Spleen (tissue), 11 donors: ENCODE results near the gene PDE10A. TPM values are rescaled to one million over a fixed set of nuclear protein-coding genes. Genes with fewer than 3 reads are reported as not detected.

Source experiments
- DNase-seq: peaks from one replicate; pipeline ENCODE4 v3.0.0-alpha.2; 2020
- H3K27ac ChIP-seq, 8 donors: fragments of 200-600 bp; sonication (generic) in 7 of 8; 1 replicate in 4 of 8; 2 replicates in 4 of 8; pipeline versions ENCODE4 v1.5.0 to v1.8.0; 2016 to 2021; ENCODE audit warnings: inconsistent platforms in 4 of 8, mild to moderate bottlenecking in 4 of 8, moderate library complexity in 1 of 8
- H3K27me3 ChIP-seq, 7 donors: fragments of 200-600 bp; sonication (generic) in 6 of 7; replicated peaks in 1 of 7; 1 replicate in 4 of 7; 2 replicates in 3 of 7; pipeline versions ENCODE4 v1.5.0 to v1.8.0; 2016 to 2021; ENCODE audit warnings: inconsistent platforms in 3 of 7, mild to moderate bottlenecking in 1 of 7
- H3K36me3 ChIP-seq, 6 donors: fragments of 200-600 bp; sonication (generic) in 5 of 6; 1 replicate in 4 of 6; 2 replicates in 2 of 6; pipeline versions ENCODE4 v1.5.0 to v1.8.0; 2016 to 2021; ENCODE audit warnings: inconsistent platforms in 2 of 6
- H3K4me1 ChIP-seq, 6 donors: fragments of 200-600 bp; sonication (generic) in 5 of 6; 1 replicate in 3 of 6; 2 replicates in 3 of 6; pipeline versions ENCODE4 v1.5.0 to v1.8.0; 2016 to 2021; ENCODE audit warnings: inconsistent platforms in 3 of 6
- H3K4me3 ChIP-seq, 8 donors: fragments of 200-600 bp; sonication (generic) in 7 of 8; 1 replicate in 4 of 8; 2 replicates in 4 of 8; pipeline versions ENCODE4 v1.5.0 to v1.8.0; 2016 to 2021; ENCODE audit warnings: inconsistent platforms in 4 of 8, mild to moderate bottlenecking in 4 of 8, moderate library complexity in 2 of 8
- H3K9me3 ChIP-seq, 8 donors: fragments of 200-600 bp; sonication (generic) in 7 of 8; 1 replicate in 4 of 8; 2 replicates in 4 of 8; pipeline versions ENCODE4 v1.5.0 to v1.8.0; 2016 to 2021; ENCODE audit warnings: inconsistent platforms in 4 of 8
- CTCF ChIP-seq, 11 experiments: fragments of 200-600 bp in 7 of 11; fragments of 450-650 bp in 4 of 11; sonication (generic) in 4 of 11; IDR thresholded peaks in 8 of 11; conservative IDR thresholded peaks in 3 of 11; 1 replicate in 7 of 11; 2 replicates in 4 of 11; pipeline versions ENCODE4 v1.4.0 to v1.8.0; 2016 to 2021; ENCODE audit warnings: antibody characterized with exemption in 11 of 11, inconsistent platforms in 4 of 11, mild to moderate bottlenecking in 1 of 11
- POLR2A ChIP-seq, 3 donors: fragments of 450-650 bp; IDR thresholded peaks; one replicate each; pipeline ENCODE4 v1.5.1; 2017; ENCODE audit warnings: antibody characterized with exemption in 3 of 3, mild to moderate bottlenecking in 1 of 3
- POLR2AphosphoS5 ChIP-seq, 3 donors: sonication (generic); formaldehyde crosslinking; IDR thresholded peaks; one replicate each; pipeline ENCODE4 v1.5.1; 2017; ENCODE audit warnings: antibody characterized with exemption in 3 of 3
- WGBS, 5 donors: extraction: QIAGEN DNeasy Blood & Tissue Kit in 3 of 5; methylation state at CpG; one replicate each; pipeline versions ENCODE4 v1.1.5 to v1.1.7; 2013 to 2018; 5-methylcytosine and 5-hydroxymethylcytosine counted together
- intact Hi-C: fragments of 100-400 bp; cut with DNase I; formaldehyde crosslinking; loops from one replicate; pipeline ENCODE4 v1.15.0; 2023; ENCODE audit warnings: low total_unique reads
- polyA plus RNA-seq, 3 donors: library from polyadenylated mRNA; stranded (reverse); fragments of 200-250 nt; gene quantifications; one replicate each; pipeline ENCODE4 v1.2.1, GENCODE V29; 2013
- small RNA-seq, 4 donors: library from RNA; depleted of rRNA; stranded (forward); fragments of <200 nt; gene quantifications; one replicate each; pipeline ENCODE3, GENCODE V24; 2016
- total RNA-seq, 7 donors: library from RNA; depleted of rRNA in 3 of 7; stranded (reverse); fragments of >200 nt in 3 of 7; fragmentation: NEBNext Ultra II Directional in 4 of 7; extraction: Animal tissue kit (Norgen Biotek cat#: 25700) in 4 of 7; gene quantifications; one replicate each; pipeline versions ENCODE4 v1.1.0 to v1.2.1, GENCODE V29; 2016 to 2021
- donor health status: healthy with polysubstance abuse.
- donor health status: DM: no; HTN: no; CAD: no; lungs with moderate emphysema.
- donor health status: DM: no; HTN: no; CAD: no.
- donor health status: Bipolar disorder and iron deficiency.
- donor health status: healthy.
- donor health status: DM: no; HTN: no; CAD: no.
- donor health status: DM: yes; HTN: yes; CAD: no.

Gene PDE10A
- total and polyA plus RNA-seq, 10 donors: 1.1 to 28.2 (median 9.6) TPM

GRCh38 chr6:165300422-165300936 lies 362.6 kb downstream of the PDE10A start:
- DNase-seq: no peak
- no peak overlapping the region for H3K27ac ChIP-seq
- H3K27me3 ChIP-seq: no peaks in the 10 kb centered on the region
- 77 to 83% (median 81%) methylated on average over 13 of the region's 13 CpGs for WGBS, 5 donors
- H3K4me3 ChIP-seq: no peak overlapping the region
- peaks cover 0 to 32% (median 4%) of the 10 kb centered on the region in 8 donors for H3K9me3 ChIP-seq
- intact Hi-C loops: no loop called here
- no peaks in the 10 kb centered on the region for H3K4me1 ChIP-seq
- no peaks in the 10 kb centered on the region for H3K36me3 ChIP-seq
- TF ChIP-seq POLR2A (IDR thresholded peaks at IDR 0.05) (no peak), POLR2AphosphoS5 (IDR thresholded peaks at IDR 0.05) (no peak), CTCF (IDR thresholded peaks at IDR 0.05 in 8 of 11, conservative IDR thresholded peaks at IDR 0.05 in 3 of 11) (no peak)

GRCh38 chr6:165298875-165299274 lies 364.2 kb downstream of the PDE10A start:
- intact Hi-C loops: no loop called here
- DNase-seq: no peak
- Histone ChIP-seq H3K36me3 (no peaks in the 10 kb centered on the region), H3K9me3 (peaks cover 0 to 32% (median 4%) of the 10 kb centered on the region in 8 donors), H3K27me3 (no peaks in the 10 kb centered on the region), H3K27ac (no peak overlapping the region), H3K4me1 (no peaks in the 10 kb centered on the region), H3K4me3 (no peak overlapping the region)
- TF ChIP-seq POLR2A (IDR thresholded peaks at IDR 0.05) (no peak), POLR2AphosphoS5 (IDR thresholded peaks at IDR 0.05) (no peak), CTCF (IDR thresholded peaks at IDR 0.05 in 8 of 11, conservative IDR thresholded peaks at IDR 0.05 in 3 of 11) (no peak)
- 80 to 89% (median 88%) methylated on average over 5 of the region's 5 CpGs for WGBS, 5 donors

- H3K4me3 ChIP-seq: no peak overlapping the region
- no peak for DNase-seq
- TF ChIP-seq CTCF (IDR thresholded peaks at IDR 0.05 in 8 of 11, conservative IDR thresholded peaks at IDR 0.05 in 3 of 11) (no peak), POLR2AphosphoS5 (IDR thresholded peaks at IDR 0.05) (no peak), POLR2A (IDR thresholded peaks at IDR 0.05) (no peak)
- no peak overlapping the region for H3K27ac ChIP-seq
- H3K27me3 ChIP-seq: no peaks in the 10 kb centered on the region
- no peaks in the 10 kb centered on the region for H3K4me1 ChIP-seq
- H3K36me3 ChIP-seq: no peaks in the 10 kb centered on the region
- intact Hi-C loops: no loop called here
- H3K9me3 ChIP-seq: peaks cover 0 to 32% (median 4%) of the 10 kb centered on the region in 8 donors
- WGBS, 5 donors: 85 to 92% (median 89%) methylated on average over 6 of the region's 6 CpGs
Observed at GRCh38 chr6:165298402-165298801, 364.6 kb downstream of the PDE10A start.

- no peak for DNase-seq
- TF ChIP-seq POLR2AphosphoS5 (IDR thresholded peaks at IDR 0.05) (no peak), POLR2A (IDR thresholded peaks at IDR 0.05) (no peak), CTCF (IDR thresholded peaks at IDR 0.05 in 8 of 11, conservative IDR thresholded peaks at IDR 0.05 in 3 of 11) (no peak)
- 74 to 81% (median 77%) methylated on average over 6 of the region's 6 CpGs for WGBS, 5 donors
- H3K27me3 ChIP-seq: no peaks in the 10 kb centered on the region
- no peaks in the 10 kb centered on the region for H3K4me1 ChIP-seq
- no peak overlapping the region for H3K27ac ChIP-seq
- peaks cover 0 to 14% (median 6%) of the 10 kb centered on the region in 8 donors for H3K9me3 ChIP-seq
- intact Hi-C loops: no loop called here
- H3K36me3 ChIP-seq: no peaks in the 10 kb centered on the region
- no peak overlapping the region for H3K4me3 ChIP-seq
Observed at GRCh38 chr6:165292657-165293056, 370.4 kb downstream of the PDE10A start.

Small RNAs within 50 kb of the gene (small RNA-seq; reads per million reads assigned to genes)
- gene RNA5SP226: 0 to 0.06 (median 0) reads per million in 4 donors
